NCI-H146 (cell line): ENCODE data around the gene OSBPL6.
"Not testable (repeated sequence)": the region's sequence is repeated elsewhere in the genome, so short reads cannot be mapped to it uniquely, and the experiment has no call there.

Experiments used
- DNase-seq: peaks from one replicate; lab custom pipeline; 2025; lab: John Stamatoyannopoulos, UW

OSBPL6 gene

DNA sequence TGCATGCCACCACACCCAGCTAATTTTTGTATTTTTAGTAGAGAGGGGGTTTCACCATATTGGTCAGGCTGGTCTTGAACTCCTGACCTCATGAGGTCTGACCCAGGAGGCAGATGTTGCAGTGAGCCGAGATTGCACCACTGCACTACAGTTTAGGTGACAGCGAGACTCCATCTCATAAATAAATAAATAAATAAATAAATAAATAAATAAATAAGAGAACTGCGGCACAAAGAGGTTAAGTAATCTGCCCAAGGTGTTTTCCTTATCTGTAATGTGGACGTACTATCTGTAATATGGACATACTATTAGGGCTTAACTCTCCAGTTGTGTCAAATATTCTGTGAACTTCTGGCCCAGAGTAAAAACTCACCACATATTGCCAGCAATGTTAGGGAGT lies 4.1 kb downstream of the OSBPL6 start:
- DNase-seq = not testable (repeated sequence)

DNA sequence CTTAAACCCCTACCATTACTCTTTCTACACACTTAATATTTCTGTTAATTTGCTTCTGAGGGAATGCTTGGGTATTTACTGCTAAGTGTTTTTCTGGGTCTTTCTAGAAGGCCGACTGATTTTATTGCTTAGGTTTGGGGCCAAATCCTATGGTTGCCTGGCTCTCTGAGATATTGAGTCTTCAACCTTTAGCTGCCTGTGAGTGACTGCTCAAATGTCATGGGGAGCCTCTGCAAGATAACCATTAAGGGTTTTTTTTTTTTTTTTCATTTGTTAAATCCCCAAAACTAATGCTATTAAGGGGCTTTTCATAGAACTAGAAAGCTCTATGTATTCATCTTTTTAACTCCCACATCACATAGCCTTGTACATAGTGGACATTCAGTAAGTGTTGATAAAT lies 5.0 kb downstream of the OSBPL6 start:
- no peak for DNase-seq

DNA sequence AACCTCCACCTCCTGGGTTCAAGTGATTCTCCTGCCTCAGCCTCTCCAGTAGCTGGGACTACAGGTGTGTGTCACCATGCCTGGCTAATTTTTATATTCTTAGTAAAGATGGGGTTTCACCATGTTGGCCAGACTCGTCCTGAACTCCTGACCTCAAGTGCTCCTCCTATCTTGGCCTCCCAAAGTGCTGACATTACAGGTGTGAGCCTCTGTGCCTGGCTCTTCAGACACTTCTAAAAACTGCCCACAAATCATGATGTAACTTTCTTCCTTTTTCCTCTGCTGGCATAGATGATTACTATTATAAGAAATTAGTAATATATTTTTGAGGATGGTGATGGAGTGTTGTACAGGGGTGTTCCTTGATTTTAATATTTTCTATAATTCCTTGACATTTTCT lies 6.0 kb downstream of the OSBPL6 start:
- DNase-seq = no peak

DNA sequence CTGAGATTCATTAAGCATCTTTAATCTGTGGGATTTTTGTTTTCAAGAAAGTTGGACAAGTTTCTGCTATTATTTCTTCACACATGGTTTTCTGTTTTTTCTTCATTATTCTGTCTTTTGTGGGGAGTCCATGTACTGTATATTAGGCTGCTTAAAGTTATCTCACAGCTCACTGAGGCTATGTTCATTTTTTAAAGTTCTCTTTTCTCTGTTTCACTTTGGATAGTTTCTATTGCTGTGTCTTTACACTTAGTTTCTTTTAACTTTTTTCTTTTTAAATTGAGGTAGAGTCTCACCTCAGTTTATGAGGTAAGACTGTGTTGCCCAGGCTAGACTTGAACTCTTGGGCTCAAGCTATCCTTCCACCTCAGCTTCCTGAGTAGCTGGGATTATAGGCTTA lies 8.6 kb downstream of the OSBPL6 start:
- no peak for DNase-seq

DNA sequence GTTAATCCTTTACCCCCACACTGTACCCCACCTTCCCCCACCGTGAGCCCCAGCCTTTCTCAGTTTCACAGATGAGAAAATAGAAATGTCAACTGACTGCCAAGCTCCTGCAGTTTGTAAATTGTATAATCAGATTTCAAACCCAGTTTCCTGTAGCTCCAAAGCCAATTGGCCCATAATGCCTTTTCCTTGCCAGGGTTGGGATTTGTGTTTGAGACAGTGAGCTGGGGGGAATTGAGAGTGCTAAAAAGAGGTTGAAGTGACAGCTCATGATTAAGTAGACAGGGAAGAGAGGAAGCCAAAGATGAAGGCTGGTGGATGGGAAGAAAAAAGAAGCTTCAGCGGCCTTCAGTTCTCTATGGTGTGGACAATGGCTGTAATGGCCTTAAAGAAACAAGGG lies 10.7 kb downstream of the OSBPL6 start:
- DNase-seq = no peak

DNA sequence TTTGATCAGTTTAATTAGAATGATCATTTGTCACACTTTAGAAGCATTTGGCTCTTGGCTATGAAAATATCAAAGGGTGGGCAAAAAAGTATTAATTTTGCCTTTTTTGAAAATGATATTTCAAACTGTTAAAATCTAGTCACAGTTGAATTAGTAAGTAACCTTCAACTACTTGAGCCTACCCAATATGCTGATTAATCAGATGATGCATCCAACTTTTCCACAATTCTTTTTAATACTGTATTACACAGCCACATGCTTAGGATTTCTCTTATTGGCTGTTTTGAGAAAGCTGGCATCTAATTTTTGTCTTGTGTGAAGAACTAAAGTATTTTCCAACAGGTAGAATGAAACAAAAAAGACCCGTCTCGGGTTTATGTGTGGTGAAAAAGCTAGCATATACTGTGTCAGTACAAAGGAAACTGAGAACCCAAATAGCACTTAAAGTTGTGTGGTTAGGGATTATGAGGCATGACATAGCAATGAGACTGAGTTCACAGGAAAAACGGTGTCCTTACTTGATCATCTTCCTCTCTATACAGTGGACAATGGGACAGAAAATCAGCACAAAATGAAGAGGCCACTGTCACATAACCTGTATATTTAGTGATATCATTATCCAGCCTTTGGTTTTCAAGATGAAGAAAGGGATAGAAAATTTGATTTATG lies 11.7 kb downstream of the OSBPL6 start:
- no peak for DNase-seq

DNA sequence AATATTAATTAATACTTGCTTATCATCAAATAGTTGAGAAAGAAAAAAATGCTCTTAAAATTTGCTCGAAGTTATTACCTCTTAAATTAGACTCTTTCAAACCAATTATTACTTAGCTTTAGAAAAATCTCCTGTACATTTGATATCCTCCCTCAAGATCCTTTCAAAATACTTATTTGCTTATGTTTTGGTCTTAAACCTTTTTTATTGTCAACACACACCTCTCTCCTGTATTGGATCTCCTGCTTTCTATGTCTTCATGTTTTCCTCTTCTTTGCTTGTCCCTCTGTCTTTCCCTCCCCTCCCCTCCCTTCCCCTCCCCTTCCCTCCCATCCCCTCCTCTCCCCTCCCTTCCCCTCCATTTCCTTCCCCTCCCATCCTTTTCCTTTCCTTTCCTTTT lies 14.0 kb downstream of the OSBPL6 start:
- no peak for DNase-seq

DNA sequence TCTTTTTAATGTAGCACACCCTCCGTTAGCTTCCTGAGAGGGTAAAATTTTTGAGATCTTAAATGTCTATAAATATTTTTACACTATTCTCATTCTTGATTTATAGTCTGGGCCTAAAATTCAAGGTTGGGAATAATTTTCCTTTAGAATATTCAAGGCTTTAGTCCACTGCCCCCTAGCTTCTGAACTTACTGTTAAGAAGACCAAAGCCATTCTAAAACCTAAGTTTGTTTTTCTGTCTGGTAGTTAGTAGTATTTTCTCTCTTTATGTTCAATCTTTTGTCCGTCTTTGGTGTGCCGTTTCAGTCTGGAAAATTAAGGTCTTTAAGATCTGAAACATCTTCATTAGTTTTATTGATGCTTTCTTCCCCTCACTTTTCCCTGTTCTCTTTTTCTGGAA lies 14.5 kb downstream of the OSBPL6 start:
- DNase-seq = no peak

DNA sequence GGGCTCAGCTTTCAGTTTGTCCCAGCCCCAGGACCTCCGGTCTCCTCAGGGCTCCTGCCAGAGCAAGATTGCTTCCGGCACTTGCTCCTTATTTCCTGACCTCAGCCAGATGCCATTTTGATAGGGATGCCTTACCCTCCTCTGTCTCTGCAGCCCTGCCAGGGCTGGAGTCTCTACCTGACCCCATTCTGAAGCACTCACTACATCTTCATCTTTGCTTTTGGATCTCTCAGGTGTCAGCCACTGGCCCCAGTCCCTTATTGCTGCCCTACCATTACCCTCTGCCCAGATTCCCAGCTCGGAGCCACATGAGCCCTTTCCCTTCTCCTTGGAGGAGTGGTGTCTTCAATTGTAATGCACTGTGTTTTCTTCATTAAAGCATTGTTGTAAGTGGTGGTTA lies 17.1 kb downstream of the OSBPL6 start:
- no peak for DNase-seq

DNA sequence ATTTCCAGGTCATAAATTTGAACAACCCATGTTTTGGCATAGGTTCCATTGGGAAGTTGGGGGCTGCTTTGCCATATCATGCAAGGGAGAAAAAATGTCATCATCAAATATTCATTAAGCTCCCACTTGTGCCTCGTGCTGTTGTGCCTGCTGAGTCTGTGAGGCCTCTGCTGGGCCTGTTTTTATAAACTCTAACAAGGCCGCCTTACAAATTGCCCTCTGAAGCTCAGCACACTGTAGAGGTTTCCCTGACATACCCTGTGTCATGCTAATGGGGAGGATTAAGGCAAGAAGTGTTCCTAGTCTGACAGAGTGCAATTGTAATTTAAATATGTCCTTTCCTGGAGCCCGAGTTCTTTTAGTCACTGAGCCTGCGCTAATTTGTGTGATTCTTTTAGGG lies 17.6 kb downstream of the OSBPL6 start:
- peak; percentile 26 for DNase-seq

DNA sequence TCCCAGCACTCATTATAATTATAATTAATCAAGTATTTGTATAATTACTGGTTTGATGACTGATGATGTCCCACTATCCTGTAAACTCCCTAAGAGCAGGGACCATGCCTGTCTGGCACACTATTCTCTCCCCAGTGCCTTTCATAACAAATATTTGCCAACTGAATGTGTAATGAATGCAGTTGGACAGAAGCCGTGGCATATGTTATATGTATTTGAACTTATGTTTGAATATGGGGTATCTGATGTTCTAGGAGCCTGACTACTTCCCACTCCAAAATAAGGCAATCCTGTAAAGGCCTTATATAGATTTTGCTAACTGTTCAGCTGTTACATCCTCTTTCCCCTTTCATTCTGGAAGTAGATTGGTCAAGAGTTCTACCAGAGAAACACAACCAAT lies 19.7 kb downstream of the OSBPL6 start:
- no peak for DNase-seq

DNA sequence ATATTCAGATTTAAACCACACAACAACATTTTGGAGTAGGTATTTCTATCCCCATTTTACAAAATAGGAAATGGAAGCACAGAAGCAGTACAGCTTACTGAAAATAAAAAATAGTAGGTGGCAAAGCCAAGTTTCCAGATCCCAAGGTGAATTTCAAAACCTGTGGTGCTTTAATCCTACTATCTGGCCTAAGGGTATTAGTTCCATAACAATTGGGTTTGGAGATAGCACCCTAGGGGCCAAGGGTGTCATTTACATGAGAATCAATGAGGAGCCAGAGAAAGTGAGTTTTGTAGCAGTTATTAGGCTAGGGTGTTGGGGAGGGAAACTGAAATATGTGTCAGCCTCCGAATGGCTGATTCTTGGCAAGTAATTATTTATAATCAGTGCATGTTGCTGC lies 24.9 kb downstream of the OSBPL6 start:
- DNase-seq = no peak

DNA sequence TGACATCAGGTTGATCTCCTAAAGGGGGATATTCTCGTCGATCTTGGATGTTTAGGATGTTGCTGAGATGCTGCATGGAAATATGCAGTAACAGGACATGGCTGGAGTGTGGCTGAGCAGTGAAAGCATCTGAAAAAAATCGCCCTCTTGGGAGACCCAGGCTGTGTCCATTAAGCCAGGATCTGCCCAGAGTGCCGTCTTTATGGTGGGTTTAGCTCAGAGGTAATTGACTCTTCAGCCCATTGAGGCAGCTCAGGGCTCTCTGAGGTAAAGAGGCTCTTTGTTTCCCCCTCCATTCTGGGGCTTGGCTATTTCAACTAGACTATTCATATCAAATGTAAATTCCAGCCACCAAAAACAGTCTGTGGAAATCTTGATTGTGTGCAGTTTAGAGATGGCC lies 26.5 kb downstream of the OSBPL6 start:
- no peak for DNase-seq

DNA sequence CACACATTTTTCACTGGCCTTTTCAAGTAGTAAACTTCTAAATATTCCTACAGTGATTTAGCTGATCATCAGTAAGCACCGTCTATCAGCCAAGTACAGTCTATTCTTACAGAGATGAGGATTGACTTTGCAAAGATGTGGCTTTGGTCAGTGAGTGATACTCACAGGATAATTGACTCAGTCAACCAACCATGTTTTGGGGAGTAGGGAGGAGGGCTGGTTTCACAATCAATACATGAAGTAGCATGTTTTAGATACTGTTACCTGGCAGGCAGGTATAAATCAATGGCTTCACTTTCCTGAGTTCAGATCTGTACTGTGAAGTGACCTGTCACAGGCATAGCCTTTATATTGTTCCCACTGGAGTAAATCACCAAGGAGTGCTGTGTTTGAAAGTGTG lies 27.2 kb downstream of the OSBPL6 start:
- no peak for DNase-seq

DNA sequence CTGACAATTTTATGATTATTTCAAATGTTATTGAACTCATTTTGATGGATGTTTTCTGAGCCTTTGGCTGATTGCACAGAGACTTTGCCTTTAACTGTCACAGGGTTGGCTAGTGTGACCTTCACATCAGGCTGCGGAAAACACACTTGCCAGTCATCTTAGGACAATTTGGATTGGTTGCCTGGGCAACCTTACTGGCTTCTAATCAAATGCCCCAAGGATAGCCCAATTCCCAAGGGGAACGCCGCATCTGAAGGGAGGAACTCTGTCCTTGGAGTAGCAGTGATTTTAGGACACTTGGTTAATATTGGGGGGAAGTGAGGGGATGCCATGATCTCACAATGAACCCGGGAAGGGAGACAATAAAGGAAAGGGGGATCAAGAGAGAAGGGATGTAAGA lies 29.5 kb downstream of the OSBPL6 start:
- no peak for DNase-seq

DNA sequence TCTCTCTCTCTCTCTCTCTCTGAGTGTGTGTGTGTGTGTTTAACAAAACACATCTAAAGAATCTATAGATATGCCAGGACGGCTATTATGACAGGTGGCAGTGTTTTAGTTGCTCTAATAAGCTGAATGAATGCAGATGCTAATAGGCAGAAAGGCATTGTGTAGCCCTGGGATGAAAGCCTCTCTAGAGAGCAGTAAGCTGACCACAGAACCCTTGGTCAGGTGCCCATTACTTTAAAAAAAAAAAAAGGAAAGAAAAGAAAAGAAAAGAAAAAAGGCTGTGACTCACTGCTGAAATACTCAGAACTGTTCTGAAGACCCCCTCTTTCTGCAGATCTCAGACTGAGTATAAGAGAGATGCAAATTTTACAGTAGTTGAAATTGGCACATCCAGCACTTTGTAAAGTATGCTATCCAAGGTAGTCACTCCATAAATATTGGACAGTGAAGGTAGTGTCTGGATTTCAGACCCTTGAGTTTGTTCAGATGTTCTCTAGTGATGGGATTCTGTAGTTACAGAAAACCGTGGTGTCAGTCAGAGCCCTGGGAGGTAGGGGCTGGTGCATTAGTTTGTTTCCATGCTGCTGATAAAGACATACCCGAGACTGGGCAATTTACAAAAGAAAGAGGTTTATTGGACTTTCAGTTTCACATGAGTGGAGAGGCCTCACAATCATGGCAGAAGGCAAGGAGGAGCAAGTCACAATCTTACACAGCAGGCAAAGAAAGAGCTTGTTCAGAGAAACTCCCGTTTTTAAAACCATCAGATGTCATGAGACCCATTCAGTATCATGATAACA lies 30.9 kb downstream of the OSBPL6 start:
- DNase-seq = no peak

DNA sequence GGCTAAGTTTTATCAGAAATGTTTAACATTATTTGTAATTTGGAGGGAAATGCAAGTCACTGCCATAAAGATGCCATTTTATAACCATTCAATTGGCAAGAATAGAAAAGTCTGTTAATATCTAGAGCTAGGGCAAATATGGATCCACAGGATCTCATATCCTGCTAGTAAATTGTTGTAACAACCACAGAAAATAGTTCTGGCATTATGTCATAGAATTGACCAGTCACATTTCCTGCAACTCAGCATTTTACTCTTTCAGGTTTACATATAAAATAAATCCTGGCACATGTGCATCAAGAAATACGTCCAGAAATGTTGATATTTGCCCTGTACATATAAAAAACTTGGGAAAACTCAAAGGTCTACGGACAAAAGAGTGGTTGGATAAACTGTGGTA lies 32.9 kb downstream of the OSBPL6 start:
- no peak for DNase-seq

DNA sequence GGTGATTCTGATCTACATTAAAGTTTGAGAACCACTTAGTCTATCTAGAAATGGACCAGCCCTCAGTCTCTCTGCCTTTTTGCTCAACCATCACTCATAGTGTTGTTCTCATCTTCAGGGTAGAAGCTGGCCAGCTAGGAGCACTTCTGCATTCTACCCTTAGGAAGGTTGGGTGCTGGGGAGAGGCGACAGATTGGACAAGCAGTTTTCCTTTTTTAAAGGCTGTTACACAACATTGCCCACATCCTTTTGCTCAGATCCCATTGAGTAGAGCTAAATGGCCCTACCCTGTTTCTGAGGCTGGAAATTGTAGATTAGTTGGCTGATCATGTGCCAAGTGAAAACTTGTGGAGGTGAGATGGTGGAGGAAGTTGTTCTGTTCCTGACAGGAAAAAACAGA lies 35.6 kb downstream of the OSBPL6 start:
- no peak for DNase-seq

DNA sequence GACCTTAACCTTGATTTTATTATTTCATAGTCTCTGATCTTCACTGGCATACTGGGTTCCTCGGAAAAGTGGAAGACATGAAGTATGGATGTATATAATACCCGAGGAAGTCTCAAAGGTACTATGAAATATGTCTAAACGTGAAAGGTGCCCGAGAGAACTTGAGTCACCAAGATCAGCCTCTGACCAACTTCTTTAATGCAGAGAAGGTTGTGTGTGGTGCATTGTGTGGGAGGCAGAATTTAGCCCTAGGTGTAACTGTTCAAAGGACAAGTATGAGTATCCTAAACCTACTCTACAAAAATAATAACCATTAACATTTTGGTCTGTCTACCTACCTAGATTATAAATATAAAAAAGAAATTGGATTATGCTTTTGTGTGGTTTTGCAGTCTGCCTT lies 36.1 kb downstream of the OSBPL6 start:
- no peak for DNase-seq

DNA sequence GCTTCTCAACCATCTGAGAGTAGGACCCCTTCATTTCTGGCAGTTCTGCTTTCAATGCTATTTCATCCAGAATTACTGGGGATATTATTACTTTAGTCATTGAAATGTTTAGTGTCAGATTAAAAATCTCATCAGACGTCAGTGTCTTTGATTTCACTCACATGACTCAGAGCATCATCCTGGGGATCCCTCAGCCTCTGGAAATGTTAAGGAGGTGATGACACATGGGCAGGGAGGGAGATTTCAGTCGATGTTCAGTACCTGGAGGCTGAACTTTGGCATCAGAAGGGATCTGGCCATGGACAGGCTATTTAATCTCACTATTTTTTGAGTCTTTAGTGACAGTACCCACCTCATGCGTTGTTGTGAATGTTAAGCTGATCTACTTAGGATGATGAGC lies 39.1 kb downstream of the OSBPL6 start:
- no peak for DNase-seq

DNA sequence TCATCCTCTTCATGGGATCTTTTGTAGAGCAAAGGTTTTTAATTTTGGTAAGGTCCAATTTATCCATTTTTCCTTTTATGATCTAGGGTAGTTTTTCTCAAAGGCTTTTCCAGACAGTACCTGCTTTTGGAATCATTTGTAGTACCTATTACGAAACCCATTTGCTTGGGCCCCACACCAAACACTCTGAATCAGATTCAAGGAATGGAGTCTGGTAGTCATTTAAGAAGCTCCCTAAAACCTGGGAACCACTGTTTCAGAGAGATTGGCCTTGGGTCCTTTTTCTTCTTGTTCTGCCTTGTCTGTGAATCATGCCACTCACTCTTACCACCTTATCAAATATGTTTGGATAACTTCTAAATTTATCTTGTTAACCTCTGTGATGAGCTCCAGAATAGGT lies 40.3 kb downstream of the OSBPL6 start:
- no peak for DNase-seq

DNA sequence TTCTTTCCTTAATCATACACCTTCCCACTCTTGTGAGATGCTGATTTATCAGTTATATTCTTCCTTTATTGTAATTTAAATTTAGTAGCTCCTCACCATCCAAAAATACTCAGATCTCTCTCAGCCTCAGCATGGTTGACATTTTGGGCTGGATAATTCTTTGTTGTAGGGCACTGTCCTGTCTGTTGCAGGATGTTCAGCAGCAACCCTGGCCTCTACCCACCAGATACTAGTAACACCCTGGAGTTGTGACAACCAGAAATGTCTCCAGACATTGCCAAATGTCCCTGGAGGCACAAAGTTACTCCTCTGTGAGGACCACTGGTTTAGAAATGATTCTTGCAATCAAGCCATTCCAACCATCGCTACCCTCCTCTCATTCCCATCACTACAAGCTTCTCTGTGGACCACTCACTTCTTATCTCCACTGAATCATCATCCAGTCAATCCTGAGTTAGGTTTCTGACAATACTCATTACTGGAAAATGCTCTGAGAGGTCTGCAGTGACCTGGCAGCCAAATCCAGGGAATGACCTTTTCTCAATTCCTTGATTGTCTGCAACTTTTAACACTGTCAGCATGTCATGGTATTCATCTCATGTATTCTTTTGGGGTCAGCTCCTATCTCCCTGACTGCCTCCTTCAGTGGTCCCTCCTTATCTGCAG lies 43.3 kb downstream of the OSBPL6 start:
- DNase-seq = no peak

DNA sequence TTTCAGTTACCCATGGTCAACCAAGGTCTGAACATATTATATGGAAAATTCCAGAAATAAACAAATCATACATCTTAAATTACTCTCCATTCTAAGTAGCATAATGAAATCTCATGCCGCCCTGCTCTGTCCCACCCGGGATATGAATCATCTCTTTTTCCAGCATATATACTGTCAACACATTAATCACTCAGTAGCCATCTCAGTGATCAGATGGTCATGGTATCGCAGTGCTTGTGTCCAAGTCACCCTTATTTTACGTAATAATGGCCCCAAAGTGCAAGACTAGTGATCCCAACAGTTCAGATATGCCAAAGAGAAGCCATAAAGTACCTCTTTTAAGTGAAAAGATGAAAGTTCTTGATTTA lies 43.8 kb downstream of the OSBPL6 start:
- DNase-seq = no peak

DNA sequence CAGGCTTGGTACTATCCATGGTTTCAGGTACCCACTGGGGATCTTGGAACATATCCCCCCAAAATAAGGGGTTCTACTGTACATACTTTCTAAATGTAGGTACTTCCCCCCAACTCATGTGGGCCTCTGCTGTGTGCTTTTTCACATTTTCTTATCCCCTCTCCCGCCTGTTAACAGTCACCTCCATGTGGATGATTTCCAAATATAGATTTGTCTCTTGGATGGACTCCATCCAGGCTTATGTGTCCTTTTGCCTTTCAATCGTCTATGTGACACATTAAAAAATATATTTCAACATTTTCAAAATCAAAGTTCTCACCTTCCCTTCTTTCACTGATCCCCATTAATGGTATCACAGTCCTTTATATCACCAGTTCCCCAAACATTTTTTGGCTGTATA lies 44.4 kb downstream of the OSBPL6 start:
- DNase-seq = no peak
